Body of pancreas (tissue), 4 donors: Measurements from ENCODE around the gene TMEM242.

ENCODE experiments used
- POLR2A ChIP-seq, 3 donors: fragments of 450-650 bp; IDR thresholded peaks; one replicate each; pipeline ENCODE4 v1.6.1; 2016; ENCODE audit warnings: antibody characterized with exemption in 3 of 3, mild to moderate bottlenecking in 2 of 3
- TF ChIP-seq, protein P1 (sequence below), 7 experiments: fragments of 450-650 bp in 4 of 7; fragments of 200-600 bp in 3 of 7; sonication (generic) in 3 of 7; IDR thresholded peaks; one replicate each; pipeline ENCODE4 v1.5.1; 2016 to 2019; ENCODE audit warnings: antibody characterized with exemption in 7 of 7

DNA sequence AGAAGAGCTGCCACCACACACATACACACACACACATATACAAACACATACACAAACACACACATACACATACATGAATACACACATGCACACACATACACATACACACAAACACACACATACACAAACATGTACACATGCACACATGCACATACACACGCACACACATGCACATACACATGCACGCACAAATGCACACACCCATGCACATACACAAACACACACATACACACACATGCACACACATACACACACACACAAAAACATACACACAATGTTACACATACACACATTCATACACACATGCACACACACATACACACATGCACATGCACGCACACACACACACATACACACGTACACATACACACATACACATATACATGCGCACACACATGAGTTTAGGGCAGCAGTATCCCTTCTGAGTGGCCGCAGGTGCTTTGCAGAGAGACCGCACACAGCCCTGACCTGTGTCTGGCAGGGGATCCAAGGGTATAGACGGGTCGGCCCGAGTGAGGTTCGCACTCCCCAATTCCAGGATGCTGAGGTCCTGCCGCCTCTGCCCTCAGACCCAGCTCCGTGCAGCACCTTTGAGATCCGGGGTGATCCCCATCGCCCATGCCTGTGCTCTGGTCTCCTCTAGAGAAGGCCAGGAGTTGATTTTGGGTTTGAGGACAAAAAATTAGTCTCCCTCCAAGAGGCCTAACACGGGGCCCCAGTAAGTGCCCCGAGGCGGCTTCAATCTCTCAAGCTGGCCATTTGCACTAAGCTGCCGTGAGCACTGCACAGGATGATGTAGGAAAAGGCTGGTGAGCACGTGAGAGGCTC, 56.8 kb downstream of the TMEM242 start:
- TF ChIP-seq POLR2A (IDR thresholded peaks at IDR 0.05) = no peak
- TF ChIP-seq, protein P1, sequence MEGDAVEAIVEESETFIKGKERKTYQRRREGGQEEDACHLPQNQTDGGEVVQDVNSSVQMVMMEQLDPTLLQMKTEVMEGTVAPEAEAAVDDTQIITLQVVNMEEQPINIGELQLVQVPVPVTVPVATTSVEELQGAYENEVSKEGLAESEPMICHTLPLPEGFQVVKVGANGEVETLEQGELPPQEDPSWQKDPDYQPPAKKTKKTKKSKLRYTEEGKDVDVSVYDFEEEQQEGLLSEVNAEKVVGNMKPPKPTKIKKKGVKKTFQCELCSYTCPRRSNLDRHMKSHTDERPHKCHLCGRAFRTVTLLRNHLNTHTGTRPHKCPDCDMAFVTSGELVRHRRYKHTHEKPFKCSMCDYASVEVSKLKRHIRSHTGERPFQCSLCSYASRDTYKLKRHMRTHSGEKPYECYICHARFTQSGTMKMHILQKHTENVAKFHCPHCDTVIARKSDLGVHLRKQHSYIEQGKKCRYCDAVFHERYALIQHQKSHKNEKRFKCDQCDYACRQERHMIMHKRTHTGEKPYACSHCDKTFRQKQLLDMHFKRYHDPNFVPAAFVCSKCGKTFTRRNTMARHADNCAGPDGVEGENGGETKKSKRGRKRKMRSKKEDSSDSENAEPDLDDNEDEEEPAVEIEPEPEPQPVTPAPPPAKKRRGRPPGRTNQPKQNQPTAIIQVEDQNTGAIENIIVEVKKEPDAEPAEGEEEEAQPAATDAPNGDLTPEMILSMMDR (IDR thresholded peaks at IDR 0.05) = no peak
